ENCODE data around the gene PM20D1.

Gene PM20D1

GRCh38 chr1:205797168-205797567 is 52.8 kb downstream of the PM20D1 start:
- DNase-seq (ENCODE audit: low spot score): no peak
- no peak for TF ChIP-seq CTCF (IDR thresholded peaks at IDR 0.05; ENCODE audit: extremely low read depth, missing control alignments)

- DNase-seq (ENCODE audit: low spot score): no peak
- TF ChIP-seq CTCF (IDR thresholded peaks at IDR 0.05; ENCODE audit: extremely low read depth, missing control alignments): no peak
Observed at GRCh38 chr1:205794011-205794730, 55.8 kb downstream of the PM20D1 start.

GRCh38 chr1:205792961-205793673 is 56.8 kb downstream of the PM20D1 start:
- no peak for DNase-seq (ENCODE audit: low spot score)
- TF ChIP-seq CTCF (IDR thresholded peaks at IDR 0.05; ENCODE audit: extremely low read depth, missing control alignments): no peak

- TF ChIP-seq CTCF (IDR thresholded peaks at IDR 0.05; ENCODE audit: extremely low read depth, missing control alignments): no peak
- DNase-seq (ENCODE audit: low spot score): no peak
Observed at GRCh38 chr1:205792481-205792881, 57.5 kb downstream of the PM20D1 start.

- peak; percentile 77 for DNase-seq (ENCODE audit: low spot score)
- TF ChIP-seq CTCF (IDR thresholded peaks at IDR 0.05; ENCODE audit: extremely low read depth, missing control alignments): peak; percentile 87
Observed at GRCh38 chr1:205791568-205792180, 58.3 kb downstream of the PM20D1 start.

- TF ChIP-seq CTCF (IDR thresholded peaks at IDR 0.05; ENCODE audit: extremely low read depth, missing control alignments): no peak
- DNase-seq (ENCODE audit: low spot score): no peak
Observed at GRCh38 chr1:205787287-205787916, 62.5 kb downstream of the PM20D1 start.

- DNase-seq (ENCODE audit: low spot score): no peak
- TF ChIP-seq CTCF (IDR thresholded peaks at IDR 0.05; ENCODE audit: extremely low read depth, missing control alignments): no peak
Observed at GRCh38 chr1:205786601-205787000, 63.3 kb downstream of the PM20D1 start.

Data from GM20000 (cell line).